HT-29 (cell line): ENCODE measurements around the gene GNS. TPM values are rescaled to one million over a fixed set of nuclear protein-coding genes. Genes with fewer than 3 reads are reported as not detected.

ENCODE experiments used
- DNase-seq: peaks from one replicate; pipeline ENCODE4 v3.0.0-alpha.2; 2015; ENCODE audit warnings: low spot score
- total RNA-seq: library from RNA; depleted of rRNA; stranded (reverse); fragments of >200 nt; shearing (Covaris generic); gene quantifications from 2 replicates; pipeline ENCODE4 v1.2.3, GENCODE V29; 2014; rRNA removed

GNS gene
- total RNA-seq: 36.4 and 41.5 TPM in 2 replicates

DNA sequence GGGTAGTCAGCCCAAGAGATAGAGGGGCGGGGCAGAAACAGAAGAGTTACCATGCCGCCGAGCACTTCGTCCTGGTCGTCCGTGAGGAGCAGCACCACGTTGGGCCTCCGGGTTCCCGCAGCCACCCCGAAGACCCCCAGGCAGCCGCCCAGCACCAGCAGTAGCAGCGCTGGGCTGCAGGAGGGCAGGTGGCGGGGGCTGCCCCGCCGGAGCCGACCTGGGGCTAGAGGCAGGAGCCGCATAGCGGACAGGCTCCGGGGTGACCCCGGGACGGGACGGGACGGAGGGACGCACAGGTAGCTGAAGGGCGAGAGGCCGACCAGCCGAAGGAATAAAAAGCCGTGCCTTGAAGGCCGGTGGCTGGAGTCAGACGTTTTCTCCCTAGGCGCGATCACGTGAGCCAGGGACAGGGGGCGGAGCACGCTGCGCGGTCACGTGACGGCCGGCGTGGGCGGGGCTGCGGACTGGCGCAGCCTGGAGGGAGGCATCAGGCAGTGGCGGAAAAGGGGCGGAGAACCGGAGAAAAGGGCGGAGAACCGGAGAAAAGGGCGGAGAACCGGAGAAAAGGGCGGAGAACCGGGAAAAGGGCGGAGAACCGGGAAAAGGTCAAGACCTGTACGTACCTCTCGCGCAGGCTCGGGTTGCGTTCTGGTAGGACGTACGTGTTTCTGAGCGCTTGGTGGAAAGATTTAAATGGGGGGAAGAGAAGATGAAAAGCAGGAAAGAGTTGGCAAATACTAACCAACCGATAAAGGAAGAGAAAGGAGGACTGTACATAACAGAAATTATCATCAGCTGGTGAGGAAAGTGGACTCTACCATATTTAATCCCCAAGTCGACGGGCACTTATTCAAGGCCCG lies at the start of gene GNS:
Gene GNS (minus strand): TSS at position 372 of the 860 bp plus-strand sequence. CDS start 130 bp downstream, at position 242.
- peak; percentile 93 for DNase-seq

DNA sequence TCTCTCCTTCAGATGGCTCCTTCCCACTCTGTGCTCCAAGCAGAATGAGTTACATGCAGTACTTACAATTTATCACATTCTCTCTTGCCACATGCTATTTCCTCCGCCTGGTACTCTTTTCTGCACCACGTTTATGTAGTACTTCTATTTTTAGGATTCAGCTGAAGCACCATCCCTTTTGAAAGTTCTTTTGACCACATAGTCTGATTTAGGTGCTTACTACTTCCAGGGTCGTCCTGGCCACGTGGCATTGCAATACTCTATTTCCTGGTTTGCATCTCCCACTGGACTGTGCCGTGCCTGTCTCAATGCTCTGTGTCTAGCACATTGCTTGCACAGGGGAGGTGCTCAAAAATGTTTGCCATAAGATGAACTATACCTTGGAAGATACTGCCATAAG lies 48.9 kb upstream of the GNS start:
- no peak for DNase-seq

DNA sequence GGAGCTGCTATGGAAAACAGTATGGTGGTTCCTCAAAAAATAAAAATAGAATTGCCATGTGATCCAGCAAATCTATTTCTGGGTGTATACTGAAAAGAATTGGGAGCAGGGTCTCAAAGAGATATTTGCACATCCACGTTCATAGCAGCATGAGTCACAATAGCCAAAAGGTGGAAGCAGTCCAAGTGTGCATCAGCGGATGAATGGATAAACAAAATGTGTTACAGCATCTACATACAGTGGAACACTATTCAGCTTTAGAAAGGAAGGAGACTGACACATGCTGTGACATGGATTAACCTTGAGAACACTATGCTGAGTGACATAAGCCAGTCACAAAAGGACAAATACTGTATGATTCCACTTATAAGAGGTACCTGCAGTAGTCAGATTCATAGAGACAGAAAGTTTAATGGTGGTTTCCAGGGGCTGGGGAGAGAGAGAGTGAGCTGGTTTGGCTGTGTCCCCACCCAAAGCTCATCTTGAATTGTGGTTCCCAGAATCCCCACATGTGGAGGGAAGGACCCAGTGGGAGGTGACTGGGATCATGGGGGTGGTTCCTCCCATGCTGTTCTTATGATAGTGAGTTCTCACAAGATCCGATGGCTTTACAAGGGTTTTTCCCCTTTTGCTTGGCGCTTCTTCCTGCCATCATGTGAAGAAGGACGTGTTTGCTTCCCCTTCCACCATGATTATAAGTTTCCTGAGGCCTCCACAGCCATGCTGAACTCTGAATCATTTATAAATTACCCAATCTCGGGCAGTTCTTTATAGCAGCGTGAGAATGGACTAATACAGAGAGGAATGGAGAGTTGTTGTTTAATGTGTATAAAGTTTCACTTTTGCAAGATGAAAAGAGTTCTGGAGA lies 47.6 kb upstream of the GNS start:
- DNase-seq: no peak

DNA sequence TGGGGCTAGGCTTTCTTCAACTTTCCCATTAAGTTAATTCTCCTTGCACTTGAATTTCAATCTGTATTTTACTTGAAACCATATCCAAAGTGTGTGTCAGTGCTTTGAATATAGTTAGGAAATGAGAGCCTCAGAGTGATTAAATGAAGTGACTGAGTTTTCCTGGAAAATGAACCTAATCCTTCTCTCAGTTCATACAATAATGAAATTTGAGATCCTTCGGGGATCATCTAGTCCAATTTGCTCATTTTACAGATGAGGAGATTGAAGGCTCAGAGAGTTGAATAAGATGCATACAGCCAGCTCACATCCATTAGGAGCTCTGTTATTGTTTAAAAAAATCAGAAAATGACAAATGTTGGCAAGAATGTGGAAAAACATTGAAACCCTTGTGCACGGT lies 47.0 kb upstream of the GNS start:
- DNase-seq: no peak

DNA sequence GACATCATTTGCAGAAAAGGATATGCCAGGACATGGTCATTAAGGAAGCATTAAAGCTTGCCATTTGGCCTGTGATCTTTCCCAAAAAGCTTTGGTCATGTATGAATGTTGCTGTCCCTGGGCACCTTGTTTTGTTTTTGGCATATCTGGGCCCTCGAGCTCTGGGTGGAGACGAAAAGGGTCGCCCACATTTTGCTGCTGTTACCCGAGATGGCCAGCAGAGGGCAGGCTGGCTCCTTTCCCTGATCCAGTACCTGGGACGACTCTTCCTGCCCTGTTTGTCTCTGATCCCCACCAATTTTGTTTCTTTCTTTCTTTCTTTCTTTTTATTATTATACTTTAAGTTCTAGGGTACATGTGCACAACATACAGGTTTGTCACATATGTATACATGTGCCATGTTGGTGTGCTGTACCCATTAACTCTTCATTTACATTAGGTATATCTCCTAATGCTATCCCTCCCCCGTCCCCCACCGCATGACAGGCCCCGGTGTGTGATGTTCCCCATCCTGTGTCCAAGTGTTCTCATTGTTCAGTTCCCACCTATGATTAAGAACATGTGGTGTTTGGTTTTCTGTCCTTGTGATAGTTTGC lies 43.1 kb upstream of the GNS start:
- DNase-seq: peak; percentile 79

DNA sequence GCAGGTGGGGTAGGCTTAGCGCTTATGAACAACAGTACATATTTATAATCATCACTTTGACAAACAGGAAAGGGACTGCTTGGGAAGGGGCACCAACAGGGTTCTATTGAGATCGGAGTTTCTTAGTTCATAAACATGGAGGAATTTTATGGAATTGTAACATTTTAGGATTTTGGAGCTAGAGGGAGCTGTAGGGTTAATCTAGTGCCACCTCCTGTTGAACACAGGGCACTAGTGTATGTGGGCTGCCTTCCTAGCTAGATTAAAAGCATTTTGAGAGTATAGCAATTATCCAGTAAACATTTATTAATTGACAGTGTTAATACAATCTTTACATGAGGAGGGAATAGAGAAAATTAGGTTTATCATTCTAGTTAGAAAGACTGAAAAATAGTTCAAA lies 42.2 kb upstream of the GNS start:
- peak; percentile 51 for DNase-seq

DNA sequence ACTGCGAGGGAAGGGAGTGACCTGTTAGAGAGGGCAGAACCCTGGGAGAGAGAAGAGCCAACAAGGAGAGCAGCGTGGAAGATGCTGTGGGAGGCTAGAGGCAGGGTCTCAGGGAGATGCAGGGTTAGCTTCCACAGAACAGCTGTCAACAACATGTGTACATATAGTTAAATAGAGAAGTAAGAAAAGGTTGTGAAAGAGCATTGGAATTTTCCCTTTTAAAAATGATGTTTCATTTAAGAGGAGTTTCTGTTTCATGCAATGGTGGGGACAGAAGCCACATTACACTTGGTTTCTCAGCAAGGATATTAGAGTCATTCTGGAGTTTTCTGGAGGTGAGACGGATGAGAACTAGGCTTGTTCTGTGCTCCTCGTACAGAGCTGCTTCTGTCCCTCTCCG lies 41.4 kb upstream of the GNS start:
- DNase-seq: no peak

DNA sequence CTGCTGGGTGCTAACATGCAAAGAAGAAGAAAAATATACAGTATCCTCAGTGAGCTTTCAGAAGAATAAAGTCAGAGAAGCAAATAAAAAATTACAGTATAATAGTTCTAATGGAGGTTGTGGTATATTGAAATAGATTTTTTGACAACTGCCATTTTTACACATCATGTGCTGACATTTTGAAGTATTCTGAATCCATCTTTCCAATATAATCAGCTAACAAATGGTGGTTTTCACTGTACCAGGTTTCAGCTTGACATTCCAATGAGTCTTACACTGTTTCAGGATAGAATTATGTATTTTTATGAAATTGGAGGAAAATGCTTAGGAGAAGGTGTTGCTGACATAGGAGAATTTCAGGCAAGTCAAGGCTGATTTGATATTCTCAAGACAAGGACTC lies 39.0 kb upstream of the GNS start:
- DNase-seq: no peak

DNA sequence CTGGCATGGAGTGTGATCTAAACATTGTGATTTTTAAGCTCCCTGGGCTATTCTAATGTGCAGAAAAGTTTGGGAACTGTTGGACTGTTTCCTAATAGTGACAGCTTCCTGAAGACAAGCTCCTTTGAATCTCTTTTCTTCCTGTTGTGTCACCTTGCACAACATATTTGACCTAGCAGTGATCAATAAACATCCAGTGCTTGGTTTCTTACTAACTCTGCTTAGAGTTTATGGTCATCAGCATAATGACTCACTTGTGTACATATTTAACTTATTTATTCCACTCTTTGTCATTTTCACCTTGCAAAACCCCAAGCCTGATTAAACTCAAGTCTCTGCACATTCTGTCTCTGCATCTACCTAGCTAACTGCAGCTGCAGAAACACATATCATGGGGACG lies 38.0 kb upstream of the GNS start:
- DNase-seq: no peak

DNA sequence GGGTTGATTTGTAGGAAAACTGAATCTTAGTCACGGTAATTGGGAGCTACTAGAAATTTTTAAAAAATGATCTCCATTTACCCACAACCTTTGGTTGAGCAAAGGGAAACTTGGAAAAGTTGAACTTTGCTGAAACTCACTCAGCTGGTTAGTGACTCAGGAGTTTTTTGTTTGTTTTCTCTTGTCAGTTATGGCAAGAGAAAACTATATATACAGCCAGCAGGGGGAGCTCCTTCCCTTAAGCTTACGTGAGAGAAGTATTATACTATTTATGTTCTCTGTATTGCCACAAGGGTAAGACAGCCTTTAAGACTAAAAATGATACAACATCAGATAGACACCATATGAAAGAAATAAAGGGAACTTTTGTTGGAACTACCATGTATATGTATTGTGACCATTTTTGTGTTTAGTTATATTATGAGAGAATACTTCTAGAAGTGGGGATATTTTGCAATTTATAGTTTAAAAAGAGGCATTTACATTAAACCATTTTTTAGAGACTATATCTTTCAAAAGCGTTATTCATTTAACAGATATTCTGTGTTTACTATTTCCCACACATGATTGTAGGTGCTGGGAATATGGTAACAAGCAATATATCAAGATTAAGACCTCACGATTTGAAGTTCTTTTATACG lies 37.1 kb upstream of the GNS start:
- DNase-seq: peak; percentile 96

DNA sequence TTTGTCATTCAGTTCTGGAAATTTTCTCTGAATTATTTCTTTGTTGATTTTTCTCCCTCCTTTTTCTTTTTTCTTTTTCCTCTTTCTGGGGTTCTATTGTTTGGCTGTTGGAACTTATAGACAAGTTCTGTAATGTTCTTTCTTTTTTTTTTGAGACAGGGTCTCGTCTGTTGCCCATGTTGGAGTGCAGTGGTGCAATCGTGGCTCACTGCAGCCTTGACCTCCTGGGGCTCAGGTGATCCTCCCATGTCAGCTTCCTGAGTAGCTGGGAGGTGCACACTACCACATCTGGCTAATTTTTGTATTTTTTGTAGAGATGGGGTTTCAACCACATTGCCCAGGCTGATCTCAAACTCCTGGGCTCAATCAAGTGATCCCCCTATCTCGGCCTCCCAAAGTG lies 35.1 kb upstream of the GNS start:
- no peak for DNase-seq

DNA sequence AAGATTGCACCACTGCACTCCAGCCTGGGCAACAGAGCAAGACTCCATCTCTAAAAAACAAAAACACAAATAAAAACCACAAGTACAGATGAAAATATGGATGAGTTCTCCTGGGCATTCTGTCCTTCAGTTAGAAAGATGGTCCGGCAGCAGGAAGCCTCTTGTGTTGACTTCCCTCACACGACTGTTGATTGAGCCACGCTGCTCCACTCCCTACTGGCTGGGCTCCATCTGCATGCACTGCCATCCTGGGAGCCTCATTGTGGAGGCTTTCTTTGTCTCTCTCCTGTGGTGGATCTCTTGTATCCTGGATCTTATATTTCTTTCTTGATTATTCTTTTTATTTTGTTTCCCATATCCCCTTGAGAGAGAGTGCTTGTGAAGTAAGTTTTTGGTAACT lies 34.4 kb upstream of the GNS start:
- DNase-seq: no peak

DNA sequence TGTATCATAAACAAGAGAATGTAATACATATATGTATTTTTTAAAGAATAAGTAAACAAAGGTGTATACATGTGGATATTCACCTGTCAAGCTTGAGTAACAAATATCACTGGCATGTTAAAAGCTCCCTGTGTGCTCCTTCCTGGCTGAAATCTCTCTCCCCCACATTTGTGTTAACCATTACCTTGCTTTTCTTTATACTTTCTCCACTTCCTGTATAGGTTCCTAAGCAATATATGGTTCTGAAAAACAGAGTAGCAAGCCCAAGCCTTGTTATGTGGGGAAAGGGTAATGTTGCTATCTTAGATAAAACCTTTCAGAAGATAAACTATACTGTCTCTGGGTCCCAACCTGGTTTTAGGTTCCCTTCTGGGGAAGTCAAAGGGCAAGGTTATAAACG lies 32.9 kb upstream of the GNS start:
- peak; percentile 43 for DNase-seq

DNA sequence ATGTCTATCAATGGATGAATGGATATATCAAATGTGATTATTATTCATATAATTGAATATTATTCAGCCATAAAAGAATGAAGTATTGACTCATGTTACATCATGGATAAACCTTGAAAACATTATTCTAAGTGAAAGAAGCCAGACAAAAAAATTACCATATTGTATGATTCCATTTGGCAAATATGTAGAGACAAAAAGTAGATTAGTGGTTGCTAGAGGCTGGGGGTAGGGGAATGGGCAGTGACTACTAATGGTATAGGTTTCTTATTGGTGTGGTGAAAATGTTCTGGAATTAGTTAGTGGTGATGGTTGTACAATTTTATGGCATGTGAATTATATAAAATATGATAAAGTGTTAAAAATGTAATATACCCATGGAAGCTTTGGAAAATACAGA lies 31.8 kb upstream of the GNS start:
- no peak for DNase-seq

DNA sequence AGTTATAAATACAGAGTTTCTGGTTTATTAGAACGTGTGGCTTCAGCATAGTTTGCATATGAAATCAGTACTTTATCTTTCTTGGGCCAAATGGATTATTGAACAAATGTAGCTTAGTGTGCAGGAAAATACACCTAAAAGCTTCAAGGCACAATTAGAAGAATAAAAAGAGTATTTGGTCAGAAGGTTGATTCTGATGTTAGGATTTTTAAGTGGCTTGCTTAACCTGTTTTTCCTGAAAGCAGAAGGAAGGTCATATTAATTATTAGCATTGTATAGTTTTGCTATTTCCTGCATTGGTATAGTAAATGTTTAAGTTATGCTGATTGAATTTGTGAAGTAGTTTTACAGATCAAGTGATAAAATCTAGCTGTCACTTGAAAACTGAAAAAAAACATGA lies 31.0 kb upstream of the GNS start:
- DNase-seq: peak; percentile 62

DNA sequence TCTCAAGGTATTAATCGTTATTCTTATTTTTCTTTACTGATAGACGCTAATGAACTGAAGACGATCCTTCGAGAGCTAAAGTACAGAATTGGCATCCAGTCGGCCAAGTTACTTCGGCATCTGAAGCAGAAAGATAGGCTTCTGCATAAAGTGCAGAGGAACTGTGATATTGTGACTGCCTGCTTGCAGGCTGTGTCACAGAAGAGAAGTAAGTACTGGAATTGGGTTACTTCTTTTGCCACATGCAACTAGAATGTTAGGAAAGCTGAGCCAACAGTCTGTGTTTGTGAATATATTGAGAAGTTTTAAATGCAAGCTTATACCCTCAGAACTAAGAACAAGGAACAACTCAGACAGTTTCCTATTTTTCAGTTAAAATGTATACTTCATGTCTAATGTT lies 26.6 kb upstream of the GNS start:
- DNase-seq: no peak

DNA sequence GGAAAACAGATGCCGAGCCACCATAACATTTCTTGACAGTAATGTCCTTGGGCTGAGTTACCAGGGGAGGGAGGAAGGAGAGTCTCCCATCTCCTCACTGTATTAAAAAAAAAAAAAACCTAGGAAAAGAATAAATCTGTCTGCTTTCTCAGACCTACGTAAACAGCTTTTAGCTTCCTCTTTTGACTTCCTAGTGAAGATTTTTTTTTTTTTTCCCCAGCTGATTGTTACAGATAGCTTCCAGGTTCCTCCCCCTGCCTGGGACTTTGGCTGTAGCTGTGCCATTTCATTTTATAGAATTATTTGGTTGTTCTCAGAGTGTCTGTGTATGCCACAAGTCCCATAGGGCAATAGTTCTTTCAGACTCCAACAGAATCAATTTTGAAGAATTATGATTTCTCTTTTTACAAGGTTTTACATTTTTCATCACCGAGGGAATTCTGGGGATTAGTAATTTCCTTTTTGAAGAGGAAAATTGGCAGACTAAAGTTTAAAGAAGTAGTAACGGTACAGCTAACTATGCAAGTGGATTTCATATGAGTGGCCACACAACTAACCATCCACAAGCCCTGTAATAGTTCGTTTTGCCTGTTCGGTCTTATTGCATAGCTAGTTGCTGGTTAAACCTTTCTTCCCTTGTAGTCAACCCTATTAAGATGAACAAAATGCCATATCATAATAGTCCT lies 23.1 kb upstream of the GNS start:
- no peak for DNase-seq

DNA sequence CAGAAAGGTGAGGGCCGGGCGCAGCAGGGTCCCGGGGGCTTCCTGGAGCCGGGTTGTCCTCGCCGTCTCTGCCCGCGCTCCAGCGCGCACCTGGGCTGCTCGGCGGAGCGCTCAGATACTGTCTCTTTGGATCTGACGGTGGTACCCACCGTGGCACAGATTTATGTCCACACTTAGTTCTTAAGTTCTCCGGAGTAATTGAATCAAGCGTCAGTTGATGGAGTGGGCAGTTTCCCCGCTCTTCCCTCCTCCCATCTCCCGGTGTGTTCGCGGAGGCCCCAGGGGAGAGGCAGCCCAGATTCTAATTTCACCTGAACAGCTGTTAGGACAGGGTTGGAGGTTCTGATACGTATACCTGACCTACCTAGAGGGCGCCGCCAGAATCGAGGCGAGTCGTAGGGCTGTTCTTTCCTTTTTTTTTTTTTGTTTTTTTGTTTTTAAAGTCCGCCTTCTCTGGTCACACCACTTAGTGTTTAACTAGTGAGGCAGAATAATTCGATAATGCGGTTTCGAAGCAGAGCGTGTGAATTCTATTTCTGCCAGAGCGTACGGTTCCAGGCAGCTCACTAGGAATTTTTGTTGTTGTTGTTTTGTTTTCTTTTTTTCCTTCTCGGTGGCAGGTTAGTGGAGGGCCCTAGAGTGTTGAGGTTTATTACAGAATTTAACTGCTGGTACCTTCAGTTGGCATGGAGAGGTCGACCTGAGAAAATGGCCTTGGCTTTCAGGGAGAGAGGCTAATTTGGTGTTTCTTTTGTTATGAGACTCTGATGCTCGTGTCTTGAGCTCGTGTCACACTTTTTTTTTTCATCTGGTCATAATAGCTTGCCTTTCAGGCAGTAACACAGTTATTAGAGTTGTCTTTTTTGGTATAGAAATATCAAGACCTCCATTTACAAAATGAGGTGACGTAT lies 22.3 kb upstream of the GNS start:
- peak; percentile 70 for DNase-seq

DNA sequence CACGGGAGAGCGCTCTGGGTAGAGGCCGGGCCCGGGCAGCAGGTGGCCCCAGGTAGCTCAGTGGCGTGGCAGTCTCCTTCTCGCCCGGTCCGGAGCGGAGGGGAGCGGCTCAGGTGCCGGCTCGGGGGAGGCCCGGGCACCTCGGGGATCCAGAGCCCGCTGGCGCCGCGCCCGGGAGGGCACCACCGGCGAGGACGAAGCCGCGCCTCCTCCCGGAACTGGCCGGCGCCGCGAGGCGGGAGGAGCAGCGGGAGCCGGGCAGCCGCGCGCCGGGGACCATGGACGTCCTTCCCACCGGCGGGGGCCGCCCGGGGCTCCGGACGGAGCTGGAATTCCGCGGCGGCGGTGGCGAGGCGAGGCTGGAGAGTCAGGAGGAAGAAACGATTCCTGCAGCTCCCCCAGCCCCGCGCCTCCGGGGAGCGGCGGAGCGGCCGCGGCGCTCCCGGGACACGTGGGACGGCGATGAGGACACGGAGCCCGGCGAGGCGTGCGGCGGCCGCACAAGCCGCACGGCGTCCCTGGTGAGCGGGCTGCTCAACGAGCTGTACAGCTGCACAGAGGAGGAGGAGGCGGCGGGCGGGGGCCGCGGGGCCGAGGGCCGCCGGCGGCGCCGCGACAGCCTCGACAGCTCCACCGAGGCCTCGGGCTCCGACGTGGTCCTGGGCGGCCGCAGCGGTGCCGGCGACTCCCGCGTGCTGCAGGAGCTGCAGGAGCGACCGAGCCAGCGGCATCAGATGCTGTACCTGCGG lies 21.5 kb upstream of the GNS start:
- DNase-seq: peak; percentile 81
